Mesenteric fat pad (tissue), 1 donor: ENCODE results near the gene SLC44A3. TPM values are rescaled to one million over a fixed set of nuclear protein-coding genes. Genes with fewer than 3 reads are reported as not detected.

Source experiments
- DNase-seq: peaks from one replicate; pipeline ENCODE4 v3.0.0-alpha.2; 2020; ENCODE audit warnings: low spot score
- total RNA-seq: library from RNA; stranded (reverse); fragmentation: NEBNext Ultra II Directional; extraction: Animal tissue kit (Norgen Biotek cat#: 25700); gene quantifications from one replicate; pipeline ENCODE4 v1.2.1, GENCODE V29; 2021
- donor health status: DM: yes; HTN: yes; CAD: no.

Gene SLC44A3
- total RNA-seq, 1 donor from 2014 or later, result 3.5 TPM

GRCh38 chr1:94801919-94802546 is 18.1 kb upstream of the SLC44A3 start:
- no peak for DNase-seq

GRCh38 chr1:94803106-94803505 is 17.1 kb upstream of the SLC44A3 start:
- DNase-seq, result no peak

GRCh38 chr1:94803517-94804441 is 16.4 kb upstream of the SLC44A3 start:
- DNase-seq, result no peak

DNA sequence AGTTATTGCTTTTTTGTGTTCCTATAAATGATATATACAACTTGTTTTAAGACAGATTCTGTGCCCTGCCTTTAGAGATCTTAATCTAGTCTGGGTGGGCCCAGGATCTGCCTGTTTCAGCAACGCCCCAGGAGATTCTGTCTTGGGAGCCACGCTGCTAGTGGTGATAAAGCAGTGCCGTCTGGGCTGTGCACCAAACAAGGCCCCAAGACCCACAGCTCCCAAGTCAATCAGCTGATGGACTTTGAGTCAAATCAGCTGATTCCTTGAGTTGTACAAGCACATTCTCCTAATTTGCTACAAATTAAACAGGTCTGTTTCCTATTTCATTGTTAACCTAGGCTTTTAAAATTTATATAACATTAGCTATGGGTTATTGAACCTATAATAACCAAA is 15.7 kb upstream of the SLC44A3 start:
- no peak for DNase-seq

DNA sequence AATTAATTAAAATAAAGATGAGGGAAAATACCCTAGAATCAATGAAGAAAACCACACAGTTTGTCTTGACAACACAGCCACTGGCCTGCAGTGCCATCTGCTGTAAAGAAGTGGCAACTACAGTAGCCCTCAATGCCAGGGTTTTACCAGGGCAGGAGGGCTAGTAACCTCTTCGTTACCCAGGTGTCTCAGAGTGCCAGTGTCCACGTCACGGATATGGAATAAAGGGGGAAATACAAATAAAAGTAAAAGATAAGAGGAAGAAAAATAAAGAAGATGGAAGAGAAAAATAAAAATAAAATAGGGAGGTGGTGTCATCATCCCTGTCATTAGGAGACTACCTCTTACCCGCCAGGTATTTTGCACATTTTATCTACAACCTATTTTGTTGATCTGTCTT is 14.2 kb upstream of the SLC44A3 start:
- DNase-seq, result no peak

GRCh38 chr1:94806441-94806871 is 13.7 kb upstream of the SLC44A3 start:
- no peak for DNase-seq

GRCh38 chr1:94807742-94808491 is 12.2 kb upstream of the SLC44A3 start:
- DNase-seq, result no peak

GRCh38 chr1:94808669-94809068 is 11.5 kb upstream of the SLC44A3 start:
- no peak for DNase-seq

DNA sequence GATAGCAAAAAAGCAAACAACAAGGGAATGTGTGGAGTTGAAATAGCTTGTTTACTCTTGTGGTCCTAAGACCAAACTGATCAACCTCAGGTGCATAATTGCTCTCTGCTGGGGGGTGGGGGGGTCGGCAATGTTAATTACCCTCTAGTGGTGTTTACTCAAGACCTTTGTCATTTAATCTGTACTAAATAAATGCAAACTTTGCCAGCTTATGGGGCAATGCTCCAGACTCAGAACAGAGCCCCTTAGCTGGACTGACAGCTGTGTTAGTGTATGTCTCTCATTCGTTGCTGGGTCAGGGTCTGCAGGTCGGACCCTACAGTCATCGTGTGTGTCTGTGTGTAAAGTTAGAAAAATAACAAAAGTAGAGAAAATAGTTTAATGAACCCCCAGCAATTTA is 7.2 kb upstream of the SLC44A3 start:
- no peak for DNase-seq

- no peak for DNase-seq
Measured at GRCh38 chr1:94816030-94816429, 4.1 kb upstream of the SLC44A3 start.

DNA sequence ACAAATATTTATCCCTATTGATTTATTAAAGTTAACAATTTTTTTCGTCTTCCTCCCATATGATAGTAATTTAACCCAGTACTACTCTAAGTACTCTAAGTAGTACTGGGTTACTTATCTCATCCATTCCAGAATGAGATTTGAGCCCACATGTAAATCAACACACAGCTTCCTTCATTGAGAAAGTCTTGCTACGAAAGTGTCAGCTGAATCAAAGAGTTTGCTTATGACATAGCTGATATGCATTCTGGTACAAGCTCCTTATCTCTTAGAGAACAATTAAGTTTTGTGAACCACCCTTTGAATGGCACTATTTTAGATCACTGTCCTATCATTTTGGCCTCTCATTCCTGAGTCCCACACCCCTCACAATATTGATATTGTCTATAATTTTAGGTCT is 2.4 kb upstream of the SLC44A3 start:
- no peak for DNase-seq

- no peak for DNase-seq
Measured at GRCh38 chr1:94819238-94819944, 766 bp upstream of the SLC44A3 start.

DNA sequence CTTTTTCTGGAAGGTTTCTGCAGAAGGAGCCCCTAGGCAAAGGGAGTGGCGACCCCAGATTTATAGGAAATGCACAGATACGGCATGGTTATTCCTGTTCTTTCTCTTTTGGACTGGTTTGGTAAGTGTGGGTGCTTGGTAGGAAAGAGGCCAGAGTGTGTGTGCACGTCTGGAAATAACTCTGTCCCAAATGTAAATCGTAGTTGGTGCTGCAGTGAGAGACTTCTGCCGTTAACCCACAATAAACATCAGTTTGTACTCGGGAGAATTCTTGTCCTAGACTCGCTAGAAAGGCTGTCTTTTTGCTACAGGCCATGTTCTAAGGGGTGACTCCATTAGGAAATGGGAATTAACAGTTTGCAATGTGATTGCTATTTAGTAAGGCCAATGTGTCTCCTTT is 779 bp downstream of the SLC44A3 start:
- no peak for DNase-seq

DNA sequence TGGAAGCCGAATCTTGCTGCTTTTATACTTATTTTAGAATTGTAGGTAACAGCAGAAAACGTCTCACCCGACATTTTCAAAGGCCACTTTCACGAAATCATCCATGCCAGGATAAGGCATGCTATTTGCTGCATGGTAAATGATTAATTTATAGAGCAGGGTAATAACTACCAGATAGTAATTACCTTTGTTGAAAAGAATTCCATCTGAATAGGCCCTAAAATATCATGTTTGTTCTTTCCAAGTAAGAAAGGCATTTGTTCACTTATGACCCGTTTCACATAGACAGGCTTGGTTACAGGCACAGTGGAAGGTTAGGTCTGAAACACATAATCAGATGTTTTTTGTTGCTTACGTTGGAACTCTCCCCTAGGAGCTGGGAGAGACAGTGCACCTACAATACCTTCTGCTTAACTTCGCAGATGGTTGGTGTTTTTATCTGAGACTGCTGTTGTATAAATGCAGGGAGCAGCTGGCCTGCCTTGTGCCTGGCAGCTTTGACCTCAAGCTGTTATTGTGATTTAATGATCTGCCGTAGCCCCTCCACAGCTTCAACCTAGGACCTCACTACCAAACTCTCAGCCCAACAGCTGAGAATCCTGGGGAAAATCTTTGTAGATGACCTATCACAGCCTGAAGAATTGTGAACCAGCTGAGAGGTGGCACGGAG is 1.6 kb downstream of the SLC44A3 start:
- DNase-seq, result no peak

GRCh38 chr1:94823116-94823515 is 3.0 kb downstream of the SLC44A3 start:
- DNase-seq, result no peak

- no peak for DNase-seq
Measured at GRCh38 chr1:94825936-94826335, 5.8 kb downstream of the SLC44A3 start.

DNA sequence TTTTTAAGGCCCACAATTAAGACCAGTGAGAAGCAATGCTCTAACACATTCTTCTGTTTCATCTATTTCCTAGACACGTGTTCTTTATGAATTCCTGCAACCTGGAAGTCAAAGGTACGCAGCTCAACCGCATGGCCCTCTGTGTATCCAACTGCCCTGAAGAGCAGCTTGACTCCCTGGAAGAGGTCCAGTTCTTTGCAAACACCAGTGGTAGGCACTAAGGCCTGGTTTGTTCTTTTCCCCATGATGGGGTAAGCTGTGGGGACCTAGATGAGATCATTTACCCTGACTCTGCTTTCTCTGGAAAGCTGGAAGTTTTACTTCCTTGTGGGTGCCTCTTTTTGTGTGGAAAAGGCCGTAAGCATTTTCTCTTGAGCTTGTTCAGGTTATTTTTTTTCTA is 7.3 kb downstream of the SLC44A3 start:
- no peak for DNase-seq

DNA sequence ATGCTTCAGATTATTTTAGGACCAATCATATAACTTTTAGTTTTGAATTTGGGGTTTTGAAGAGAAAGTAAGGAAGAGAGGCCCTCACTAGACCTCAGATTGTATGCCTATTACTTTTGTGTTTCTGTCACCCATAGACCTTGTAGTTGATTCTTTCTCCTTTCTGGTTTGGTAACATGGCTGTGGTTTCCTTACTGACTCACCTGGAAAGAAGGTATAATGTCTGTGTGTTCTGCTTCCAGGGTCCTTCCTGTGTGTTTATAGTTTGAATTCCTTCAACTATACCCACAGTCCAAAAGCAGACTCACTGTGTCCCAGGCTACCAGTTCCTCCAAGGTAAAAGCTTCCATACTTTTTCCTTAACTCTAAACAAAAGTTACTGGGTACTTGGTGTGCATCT is 8.1 kb downstream of the SLC44A3 start:
- DNase-seq, result no peak

GRCh38 chr1:94831641-94832040 is 11.5 kb downstream of the SLC44A3 start:
- no peak for DNase-seq

- no peak for DNase-seq
Measured at GRCh38 chr1:94832446-94832845, 12.3 kb downstream of the SLC44A3 start.
